SK-N-SH treated with all-trans-retinoic acid at 6 μM for 48 hours (cell line): Measurements from ENCODE around the gene ACVR1B.

Experiments used
- ATAC-seq: fragments of 200-7000 bp; cut with Tn5 transposase; 3 replicates; pipeline ENCODE4 v1.9.1; 2020; ENCODE audit warnings: mild to moderate bottlenecking, moderate library complexity
- ARNTL ChIP-seq: fragments of 450-650 bp; formaldehyde crosslinking; IDR thresholded peaks from 2 replicates; pipeline ENCODE4 v1.5.0; 2020; ENCODE audit warnings: low read depth, mild to moderate bottlenecking, moderate library complexity, borderline replicate concordance
- BACH2 ChIP-seq: fragments of 250-450 bp; sonication (Bioruptor Pico); IDR thresholded peaks from 2 replicates; pipeline ENCODE4 v1.9.0; 2021; ENCODE audit warnings: mild to moderate bottlenecking, borderline replicate concordance
- CSDC2 ChIP-seq: fragments of 250-450 bp; sonication (Bioruptor Pico); IDR thresholded peaks from 2 replicates; pipeline ENCODE4 v1.5.0; 2020; ENCODE audit warnings: mild to moderate bottlenecking, moderate library complexity
- ESRRG ChIP-seq: fragments of 250-450 bp; sonication (Bioruptor Pico); IDR thresholded peaks from 2 replicates; pipeline ENCODE4 v1.6.1; 2021; ENCODE audit warnings: mild to moderate bottlenecking
- GLIS3 ChIP-seq: fragments of 250-450 bp; sonication (Bioruptor Pico); IDR thresholded peaks from 2 replicates; pipeline ENCODE4 v1.5.0; 2020; ENCODE audit warnings: mild to moderate bottlenecking, moderate library complexity
- ISL1 ChIP-seq: fragments of 250-450 bp; sonication (Bioruptor Pico); IDR thresholded peaks from 2 replicates; pipeline ENCODE4 v2.1.2; 2022; ENCODE audit warnings: mild to moderate bottlenecking, moderate library complexity
- OSR1 ChIP-seq: fragments of 250-450 bp; sonication (Bioruptor Pico); IDR thresholded peaks from 2 replicates; pipeline ENCODE4 v1.8.0; 2022; ENCODE audit warnings: moderate library complexity, mild to moderate bottlenecking, inconsistent platforms
- PPARA ChIP-seq: fragments of 250-450 bp; sonication (Bioruptor Pico); IDR thresholded peaks from 2 replicates; pipeline ENCODE4 v1.5.0; 2020; ENCODE audit warnings: mild to moderate bottlenecking, borderline replicate concordance
- SNAI2 ChIP-seq: fragments of 250-450 bp; sonication (Bioruptor Pico); IDR thresholded peaks from 2 replicates; pipeline ENCODE4 v1.5.0; 2020; ENCODE audit warnings: mild to moderate bottlenecking, moderate library complexity
- TCF4 ChIP-seq: fragments of 250-450 bp; sonication (Bioruptor Pico); IDR thresholded peaks from 2 replicates; pipeline ENCODE4 v1.8.0; 2021; ENCODE audit warnings: mild to moderate bottlenecking, moderate library complexity, borderline replicate concordance
- TOX ChIP-seq: fragments of 250-450 bp; sonication (Bioruptor Pico); IDR thresholded peaks from 2 replicates; pipeline ENCODE4 v1.8.0; 2021; ENCODE audit warnings: mild to moderate bottlenecking, moderate library complexity, borderline replicate concordance
- ZFP3 ChIP-seq: fragments of 250-450 bp; sonication (Bioruptor Pico); IDR thresholded peaks from 2 replicates; pipeline ENCODE4 v1.5.0; 2020; ENCODE audit warnings: mild to moderate bottlenecking, moderate library complexity
- ZFP30 ChIP-seq: fragments of 450-650 bp; formaldehyde crosslinking; IDR thresholded peaks from 2 replicates; pipeline ENCODE4 v1.5.0; 2022; ENCODE audit warnings: mild to moderate bottlenecking, moderate library complexity
- ZNF565 ChIP-seq: fragments of 450-650 bp; formaldehyde crosslinking; conservative IDR thresholded peaks from 2 replicates; pipeline ENCODE4 v1.5.0; 2020; ENCODE audit warnings: low read depth, mild to moderate bottlenecking, moderate library complexity
- ZNF8 ChIP-seq: fragments of 450-650 bp; formaldehyde crosslinking; IDR thresholded peaks from 2 replicates; pipeline ENCODE4 v1.5.0; 2020; ENCODE audit warnings: mild to moderate bottlenecking, moderate library complexity
- TF ChIP-seq, protein P1 (sequence below): fragments of 250-450 bp; sonication (Bioruptor Pico); IDR thresholded peaks from 2 replicates; pipeline ENCODE4 v1.5.1; 2021; ENCODE audit warnings: mild to moderate bottlenecking, moderate library complexity
- TF ChIP-seq, protein P2 (sequence below): fragments of 250-450 bp; sonication (Bioruptor Pico); IDR thresholded peaks from 2 replicates; pipeline ENCODE4 v1.5.0; 2020; ENCODE audit warnings: mild to moderate bottlenecking, moderate library complexity
- TF ChIP-seq, protein P3 (sequence below): fragments of 250-450 bp; sonication (Bioruptor Pico); IDR thresholded peaks from 2 replicates; pipeline ENCODE4 v1.5.1; 2020; ENCODE audit warnings: low read depth, mild to moderate bottlenecking, moderate library complexity
- TF ChIP-seq, protein P4 (sequence below): fragments of 250-450 bp; sonication (Bioruptor Pico); IDR thresholded peaks from 2 replicates; pipeline ENCODE4 v1.8.0; 2020; ENCODE audit warnings: mild to moderate bottlenecking, moderate library complexity, borderline replicate concordance
- TF ChIP-seq, protein P5 (sequence below): fragments of 250-450 bp; sonication (Bioruptor Pico); IDR thresholded peaks from 2 replicates; pipeline ENCODE4 v1.8.0; 2021; ENCODE audit warnings: low read depth, mild to moderate bottlenecking, moderate library complexity, borderline replicate concordance

Gene ACVR1B

DNA sequence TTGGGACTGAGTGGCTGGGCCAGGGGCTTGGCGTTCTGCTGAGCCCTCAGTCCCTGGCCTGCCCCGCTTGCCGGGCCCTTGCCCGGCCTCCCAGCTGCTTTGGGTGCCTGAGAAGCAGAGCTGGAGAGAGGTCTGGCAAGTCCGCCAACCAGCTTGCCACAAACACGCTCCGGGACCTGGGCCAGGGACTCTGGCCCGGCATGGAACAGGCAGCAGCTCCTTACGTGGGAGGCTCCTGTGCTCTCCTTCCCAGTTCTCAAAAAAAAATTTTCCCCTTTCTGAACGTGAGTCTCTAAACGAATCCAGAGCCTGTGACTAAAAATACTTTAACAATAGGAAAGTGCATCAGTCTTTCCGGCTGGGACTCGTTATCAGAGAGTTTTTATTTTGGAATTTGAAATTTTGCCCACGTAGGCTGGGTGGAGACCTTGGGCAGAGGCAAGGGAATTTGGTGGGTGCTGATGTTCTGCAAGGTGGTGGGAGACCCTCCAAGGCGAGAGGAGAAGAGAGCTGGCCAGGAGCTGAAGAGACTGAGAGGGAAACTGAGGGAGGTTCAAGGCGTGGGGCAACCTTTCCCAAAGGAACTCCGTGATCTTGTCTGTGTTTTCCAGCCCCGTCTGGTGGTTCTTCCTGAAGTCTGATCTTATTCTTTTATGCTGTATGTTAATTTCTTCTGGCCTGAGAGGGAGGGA, 92.9 kb downstream of the ACVR1B start:
- ATAC-seq, result no peak
- TF ChIP-seq, protein P1, sequence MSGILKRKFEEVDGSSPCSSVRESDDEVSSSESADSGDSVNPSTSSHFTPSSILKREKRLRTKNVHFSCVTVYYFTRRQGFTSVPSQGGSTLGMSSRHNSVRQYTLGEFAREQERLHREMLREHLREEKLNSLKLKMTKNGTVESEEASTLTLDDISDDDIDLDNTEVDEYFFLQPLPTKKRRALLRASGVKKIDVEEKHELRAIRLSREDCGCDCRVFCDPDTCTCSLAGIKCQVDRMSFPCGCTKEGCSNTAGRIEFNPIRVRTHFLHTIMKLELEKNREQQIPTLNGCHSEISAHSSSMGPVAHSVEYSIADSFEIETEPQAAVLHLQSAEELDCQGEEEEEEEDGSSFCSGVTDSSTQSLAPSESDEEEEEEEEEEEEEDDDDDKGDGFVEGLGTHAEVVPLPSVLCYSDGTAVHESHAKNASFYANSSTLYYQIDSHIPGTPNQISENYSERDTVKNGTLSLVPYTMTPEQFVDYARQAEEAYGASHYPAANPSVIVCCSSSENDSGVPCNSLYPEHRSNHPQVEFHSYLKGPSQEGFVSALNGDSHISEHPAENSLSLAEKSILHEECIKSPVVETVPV, result no peak
- TF ChIP-seq SNAI2 (no peak), ZNF8 (CRISPR knock-in tag) (no peak), TOX (CRISPR knock-in tag) (no peak), GLIS3 (CRISPR knock-in tag) (no peak), CSDC2 (CRISPR knock-in tag) (no peak), BACH2 (CRISPR knock-in tag) (no peak), ZFP30 (CRISPR knock-in tag) (no peak), ZFP3 (CRISPR knock-in tag) (no peak), ZNF565 (CRISPR knock-in tag) (no peak), ARNTL (CRISPR knock-in tag) (no peak), ESRRG (no peak)
- TF ChIP-seq, protein P2, sequence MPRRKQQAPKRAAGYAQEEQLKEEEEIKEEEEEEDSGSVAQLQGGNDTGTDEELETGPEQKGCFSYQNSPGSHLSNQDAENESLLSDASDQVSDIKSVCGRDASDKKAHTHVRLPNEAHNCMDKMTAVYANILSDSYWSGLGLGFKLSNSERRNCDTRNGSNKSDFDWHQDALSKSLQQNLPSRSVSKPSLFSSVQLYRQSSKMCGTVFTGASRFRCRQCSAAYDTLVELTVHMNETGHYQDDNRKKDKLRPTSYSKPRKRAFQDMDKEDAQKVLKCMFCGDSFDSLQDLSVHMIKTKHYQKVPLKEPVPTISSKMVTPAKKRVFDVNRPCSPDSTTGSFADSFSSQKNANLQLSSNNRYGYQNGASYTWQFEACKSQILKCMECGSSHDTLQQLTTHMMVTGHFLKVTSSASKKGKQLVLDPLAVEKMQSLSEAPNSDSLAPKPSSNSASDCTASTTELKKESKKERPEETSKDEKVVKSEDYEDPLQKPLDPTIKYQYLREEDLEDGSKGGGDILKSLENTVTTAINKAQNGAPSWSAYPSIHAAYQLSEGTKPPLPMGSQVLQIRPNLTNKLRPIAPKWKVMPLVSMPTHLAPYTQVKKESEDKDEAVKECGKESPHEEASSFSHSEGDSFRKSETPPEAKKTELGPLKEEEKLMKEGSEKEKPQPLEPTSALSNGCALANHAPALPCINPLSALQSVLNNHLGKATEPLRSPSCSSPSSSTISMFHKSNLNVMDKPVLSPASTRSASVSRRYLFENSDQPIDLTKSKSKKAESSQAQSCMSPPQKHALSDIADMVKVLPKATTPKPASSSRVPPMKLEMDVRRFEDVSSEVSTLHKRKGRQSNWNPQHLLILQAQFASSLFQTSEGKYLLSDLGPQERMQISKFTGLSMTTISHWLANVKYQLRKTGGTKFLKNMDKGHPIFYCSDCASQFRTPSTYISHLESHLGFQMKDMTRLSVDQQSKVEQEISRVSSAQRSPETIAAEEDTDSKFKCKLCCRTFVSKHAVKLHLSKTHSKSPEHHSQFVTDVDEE, result no peak
- TF ChIP-seq, protein P3, sequence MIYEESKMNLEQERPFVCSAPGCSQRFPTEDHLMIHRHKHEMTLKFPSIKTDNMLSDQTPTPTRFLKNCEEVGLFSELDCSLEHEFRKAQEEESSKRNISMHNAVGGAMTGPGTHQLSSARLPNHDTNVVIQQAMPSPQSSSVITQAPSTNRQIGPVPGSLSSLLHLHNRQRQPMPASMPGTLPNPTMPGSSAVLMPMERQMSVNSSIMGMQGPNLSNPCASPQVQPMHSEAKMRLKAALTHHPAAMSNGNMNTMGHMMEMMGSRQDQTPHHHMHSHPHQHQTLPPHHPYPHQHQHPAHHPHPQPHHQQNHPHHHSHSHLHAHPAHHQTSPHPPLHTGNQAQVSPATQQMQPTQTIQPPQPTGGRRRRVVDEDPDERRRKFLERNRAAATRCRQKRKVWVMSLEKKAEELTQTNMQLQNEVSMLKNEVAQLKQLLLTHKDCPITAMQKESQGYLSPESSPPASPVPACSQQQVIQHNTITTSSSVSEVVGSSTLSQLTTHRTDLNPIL (CRISPR knock-in tag), result no peak

DNA sequence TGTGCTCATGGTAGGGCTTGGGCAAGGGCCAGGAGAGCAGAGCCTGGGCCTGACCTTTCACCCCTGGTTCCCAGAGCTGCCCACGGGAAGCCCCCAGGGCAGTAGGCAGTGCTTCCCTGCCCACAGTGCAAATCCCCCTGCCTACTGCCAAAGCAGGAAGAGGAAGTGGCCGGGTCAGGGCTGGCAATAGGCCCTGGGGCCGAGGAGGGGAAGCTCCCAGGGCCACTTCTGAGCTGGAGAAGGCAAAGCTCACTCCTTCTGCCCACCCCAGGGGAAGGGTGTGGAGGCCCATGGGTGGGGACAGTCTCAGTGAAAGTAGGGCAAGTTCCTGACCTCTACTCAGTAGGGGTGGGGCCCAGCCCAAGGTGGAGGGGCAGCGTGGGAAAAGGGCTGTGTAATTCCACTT, 94.3 kb downstream of the ACVR1B start:
- TF ChIP-seq PPARA (CRISPR knock-in tag) (no peak), ZNF8 (CRISPR knock-in tag) (no peak), TOX (CRISPR knock-in tag) (no peak), ZNF565 (CRISPR knock-in tag) (no peak), GLIS3 (CRISPR knock-in tag) (no peak), ZFP3 (CRISPR knock-in tag) (no peak), ISL1 (no peak), BACH2 (CRISPR knock-in tag) (no peak), SNAI2 (no peak), TCF4 (CRISPR knock-in tag) (no peak), OSR1 (no peak), CSDC2 (CRISPR knock-in tag) (no peak)
- TF ChIP-seq, protein P4, sequence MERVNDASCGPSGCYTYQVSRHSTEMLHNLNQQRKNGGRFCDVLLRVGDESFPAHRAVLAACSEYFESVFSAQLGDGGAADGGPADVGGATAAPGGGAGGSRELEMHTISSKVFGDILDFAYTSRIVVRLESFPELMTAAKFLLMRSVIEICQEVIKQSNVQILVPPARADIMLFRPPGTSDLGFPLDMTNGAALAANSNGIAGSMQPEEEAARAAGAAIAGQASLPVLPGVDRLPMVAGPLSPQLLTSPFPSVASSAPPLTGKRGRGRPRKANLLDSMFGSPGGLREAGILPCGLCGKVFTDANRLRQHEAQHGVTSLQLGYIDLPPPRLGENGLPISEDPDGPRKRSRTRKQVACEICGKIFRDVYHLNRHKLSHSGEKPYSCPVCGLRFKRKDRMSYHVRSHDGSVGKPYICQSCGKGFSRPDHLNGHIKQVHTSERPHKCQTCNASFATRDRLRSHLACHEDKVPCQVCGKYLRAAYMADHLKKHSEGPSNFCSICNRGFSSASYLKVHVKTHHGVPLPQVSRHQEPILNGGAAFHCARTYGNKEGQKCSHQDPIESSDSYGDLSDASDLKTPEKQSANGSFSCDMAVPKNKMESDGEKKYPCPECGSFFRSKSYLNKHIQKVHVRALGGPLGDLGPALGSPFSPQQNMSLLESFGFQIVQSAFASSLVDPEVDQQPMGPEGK (CRISPR knock-in tag), result no peak
- TF ChIP-seq, protein P1, result no peak
- TF ChIP-seq, protein P3 (CRISPR knock-in tag), result no peak
- TF ChIP-seq, protein P5, sequence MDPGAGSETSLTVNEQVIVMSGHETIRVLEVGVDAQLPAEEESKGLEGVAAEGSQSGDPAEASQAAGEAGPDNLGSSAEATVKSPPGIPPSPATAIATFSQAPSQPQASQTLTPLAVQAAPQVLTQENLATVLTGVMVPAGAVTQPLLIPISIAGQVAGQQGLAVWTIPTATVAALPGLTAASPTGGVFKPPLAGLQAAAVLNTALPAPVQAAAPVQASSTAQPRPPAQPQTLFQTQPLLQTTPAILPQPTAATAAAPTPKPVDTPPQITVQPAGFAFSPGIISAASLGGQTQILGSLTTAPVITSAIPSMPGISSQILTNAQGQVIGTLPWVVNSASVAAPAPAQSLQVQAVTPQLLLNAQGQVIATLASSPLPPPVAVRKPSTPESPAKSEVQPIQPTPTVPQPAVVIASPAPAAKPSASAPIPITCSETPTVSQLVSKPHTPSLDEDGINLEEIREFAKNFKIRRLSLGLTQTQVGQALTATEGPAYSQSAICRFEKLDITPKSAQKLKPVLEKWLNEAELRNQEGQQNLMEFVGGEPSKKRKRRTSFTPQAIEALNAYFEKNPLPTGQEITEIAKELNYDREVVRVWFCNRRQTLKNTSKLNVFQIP (CRISPR knock-in tag), result no peak
- TF ChIP-seq, protein P2, result no peak
- TF ChIP-seq, all 23 proteins: peak for 0
- ATAC-seq, result no peak
